Measurements from ENCODE around the gene TIMP3. TPM values are rescaled to one million over a fixed set of nuclear protein-coding genes. Genes with fewer than 3 reads are reported as not detected.

TIMP3 gene
- total RNA-seq, 3 donors from 2014 or later, result 269 to 1,246 (median 290) TPM

GRCh38 chr22:32802237-32802765 is 796 bp downstream of the TIMP3 start:
- Histone ChIP-seq H3K27ac (peak overlapping the region; percentile 90 to 95), H3K4me1 (peaks cover 0 to 2% of the 10 kb centered on the region in 2 donors)
- TF ChIP-seq CTCF (IDR thresholded peaks at IDR 0.05) (no peak), POLR2AphosphoS5 (IDR thresholded peaks at IDR 0.05) (no peak), POLR2A (IDR thresholded peaks at IDR 0.05) (no peak)

GRCh38 chr22:32803020-32803737 is 1.7 kb downstream of the TIMP3 start:
- DNase-seq (ENCODE audit: low spot score in 2 of 2), result no peak
- Histone ChIP-seq H3K4me1 (peaks cover 0 to 2% of the 10 kb centered on the region in 2 donors), H3K4me3 (peak overlapping the region; percentile 78 to 99 (median 96)), H3K9me3 (no peaks in the 10 kb centered on the region), H3K27me3 (peaks cover 0 to 12% of the 10 kb centered on the region in 2 donors), H3K36me3 (no peaks in the 10 kb centered on the region), H3K27ac (peak overlapping the region; percentile 90)
- TF ChIP-seq POLR2AphosphoS5 (IDR thresholded peaks at IDR 0.05), result peak in 1 of 3 donors; percentile 11
- no peak for TF ChIP-seq POLR2A (IDR thresholded peaks at IDR 0.05)
- intact Hi-C loops (cut with DNase I; ENCODE audit: low total_unique reads), result no loop called here

More at GRCh38 chr22:32802237-32802765, 796 bp downstream of the TIMP3 start:
- Histone ChIP-seq H3K36me3 (no peaks in the 10 kb centered on the region), H3K27me3 (peaks cover 0 to 12% of the 10 kb centered on the region in 2 donors), H3K9me3 (no peaks in the 10 kb centered on the region), H3K4me3 (peak overlapping the region; percentile 78 to 99 (median 96))
- intact Hi-C loops (cut with DNase I; ENCODE audit: low total_unique reads), result no loop called here
- DNase-seq (ENCODE audit: low spot score in 2 of 2), result no peak

- TF ChIP-seq CTCF (IDR thresholded peaks at IDR 0.05) (no peak), POLR2AphosphoS5 (IDR thresholded peaks at IDR 0.05) (peak in 1 of 3 donors; percentile 46)
- Histone ChIP-seq H3K9me3 (no peaks in the 10 kb centered on the region), H3K27me3 (peaks cover 0 to 12% of the 10 kb centered on the region in 2 donors), H3K4me3 (peak overlapping the region; percentile 78 to 99 (median 96)), H3K36me3 (no peaks in the 10 kb centered on the region), H3K4me1 (peaks cover 0 to 2% of the 10 kb centered on the region in 2 donors), H3K27ac (peak overlapping the region; percentile 90)
- intact Hi-C loops (cut with DNase I; ENCODE audit: low total_unique reads), result no loop called here
- DNase-seq (ENCODE audit: low spot score in 2 of 2), result no peak
These were observed 2.4 kb downstream of the TIMP3 start for GRCh38 chr22:32803738-32804435.

- TF ChIP-seq POLR2AphosphoS5 (IDR thresholded peaks at IDR 0.05), result no peak
- TF ChIP-seq CTCF (IDR thresholded peaks at IDR 0.05), result no peak
- TF ChIP-seq POLR2A (IDR thresholded peaks at IDR 0.05), result no peak
- intact Hi-C loops (cut with DNase I; ENCODE audit: low total_unique reads), result no loop called here
- Histone ChIP-seq H3K4me1 (peaks cover 0 to 2% of the 10 kb centered on the region in 2 donors), H3K4me3 (peak overlapping the region; percentile 78 to 99 (median 96)), H3K9me3 (no peaks in the 10 kb centered on the region), H3K36me3 (no peaks in the 10 kb centered on the region), H3K27me3 (peaks cover 0 to 12% of the 10 kb centered on the region in 2 donors), H3K27ac (peak overlapping the region; percentile 90)
- no peak for DNase-seq (ENCODE audit: low spot score in 2 of 2)
These were observed 3.2 kb downstream of the TIMP3 start for GRCh38 chr22:32804531-32805360.

GRCh38 chr22:32805361-32805881 is 3.9 kb downstream of the TIMP3 start:
- intact Hi-C loops (cut with DNase I; ENCODE audit: low total_unique reads), result no loop called here
- peaks cover 0 to 12% of the 10 kb centered on the region in 2 donors for H3K27me3 ChIP-seq
- TF ChIP-seq CTCF (IDR thresholded peaks at IDR 0.05), result no peak
- TF ChIP-seq POLR2AphosphoS5 (IDR thresholded peaks at IDR 0.05), result no peak
- no peak for TF ChIP-seq POLR2A (IDR thresholded peaks at IDR 0.05)
- H3K4me3 ChIP-seq, result peak overlapping the region; percentile 78 to 99 (median 96)
- H3K9me3 ChIP-seq, result no peaks in the 10 kb centered on the region
- no peak for DNase-seq (ENCODE audit: low spot score in 2 of 2)
- H3K27ac ChIP-seq, result peak overlapping the region in 1 of 2 donors; percentile 90
- no peaks in the 10 kb centered on the region for H3K36me3 ChIP-seq
- peaks cover 0 to 2% of the 10 kb centered on the region in 2 donors for H3K4me1 ChIP-seq

Measured in breast epithelium (tissue), 4 donors.